Epithelial cell of esophagus (primary cell): ENCODE results near the gene FAM120A.

Experiments
- DNase-seq: peaks from one replicate; pipeline ENCODE4 v3.0.0; 2010; ENCODE audit warnings: low read depth
- H3K4me3 ChIP-seq: 2 replicates; pipeline ENCODE4 v1.5.1; 2011; ENCODE audit warnings: mild to moderate bottlenecking, low read length, control low read depth
- TF ChIP-seq, protein P1 (sequence below): IDR thresholded peaks from 2 replicates; pipeline ENCODE4 v1.5.1; 2011; ENCODE audit warnings: low read depth, mild to moderate bottlenecking, low read length, control low read depth, inconsistent platforms; ENCODE audit not compliant: insufficient read depth; ENCODE audit errors: missing control alignments

Gene FAM120A

DNA sequence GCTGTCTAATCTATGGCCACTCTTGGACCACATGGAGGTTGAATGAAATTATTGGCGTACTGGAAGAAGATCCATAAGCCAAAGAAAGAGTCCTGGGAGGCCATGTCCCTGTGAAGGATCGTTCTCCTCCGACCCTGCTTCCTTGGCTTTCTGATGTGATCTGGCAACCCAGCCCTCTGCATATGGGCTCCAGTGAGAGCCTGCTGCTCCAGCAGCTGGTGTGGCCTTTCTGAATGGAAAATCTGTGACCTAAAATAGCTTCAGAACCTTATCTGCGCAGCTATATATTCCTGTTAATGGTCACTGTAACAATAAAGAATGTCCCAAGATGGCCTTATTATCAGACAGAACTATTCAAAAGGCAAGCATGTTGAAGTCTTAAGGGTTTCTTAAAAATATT is 84.7 kb downstream of the FAM120A start:
- no peak for DNase-seq
- TF ChIP-seq, protein P1, sequence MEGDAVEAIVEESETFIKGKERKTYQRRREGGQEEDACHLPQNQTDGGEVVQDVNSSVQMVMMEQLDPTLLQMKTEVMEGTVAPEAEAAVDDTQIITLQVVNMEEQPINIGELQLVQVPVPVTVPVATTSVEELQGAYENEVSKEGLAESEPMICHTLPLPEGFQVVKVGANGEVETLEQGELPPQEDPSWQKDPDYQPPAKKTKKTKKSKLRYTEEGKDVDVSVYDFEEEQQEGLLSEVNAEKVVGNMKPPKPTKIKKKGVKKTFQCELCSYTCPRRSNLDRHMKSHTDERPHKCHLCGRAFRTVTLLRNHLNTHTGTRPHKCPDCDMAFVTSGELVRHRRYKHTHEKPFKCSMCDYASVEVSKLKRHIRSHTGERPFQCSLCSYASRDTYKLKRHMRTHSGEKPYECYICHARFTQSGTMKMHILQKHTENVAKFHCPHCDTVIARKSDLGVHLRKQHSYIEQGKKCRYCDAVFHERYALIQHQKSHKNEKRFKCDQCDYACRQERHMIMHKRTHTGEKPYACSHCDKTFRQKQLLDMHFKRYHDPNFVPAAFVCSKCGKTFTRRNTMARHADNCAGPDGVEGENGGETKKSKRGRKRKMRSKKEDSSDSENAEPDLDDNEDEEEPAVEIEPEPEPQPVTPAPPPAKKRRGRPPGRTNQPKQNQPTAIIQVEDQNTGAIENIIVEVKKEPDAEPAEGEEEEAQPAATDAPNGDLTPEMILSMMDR = no peak
- H3K4me3 ChIP-seq = no peak overlapping the region

DNA sequence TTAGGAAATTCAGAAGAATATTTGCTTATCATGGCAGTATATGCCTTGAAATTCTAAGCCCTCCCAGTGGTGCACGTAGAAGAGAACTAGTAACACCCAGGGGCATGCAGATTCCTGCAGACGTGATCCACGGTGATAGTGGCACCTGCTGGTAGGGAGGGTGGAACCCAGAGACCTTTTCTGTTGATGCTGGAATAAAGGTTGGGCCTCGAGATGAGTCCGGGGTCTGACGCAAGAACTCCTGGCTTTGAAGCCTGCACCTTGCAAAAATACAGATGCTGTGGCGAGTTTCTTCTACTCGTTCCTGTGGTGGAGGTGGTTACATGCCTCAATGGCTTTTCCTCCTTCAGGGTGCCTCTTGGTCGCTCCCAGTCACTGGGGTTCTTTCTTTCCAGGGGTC is 85.4 kb downstream of the FAM120A start:
- no peak for DNase-seq
- H3K4me3 ChIP-seq = no peak overlapping the region
- TF ChIP-seq, protein P1 = no peak

DNA sequence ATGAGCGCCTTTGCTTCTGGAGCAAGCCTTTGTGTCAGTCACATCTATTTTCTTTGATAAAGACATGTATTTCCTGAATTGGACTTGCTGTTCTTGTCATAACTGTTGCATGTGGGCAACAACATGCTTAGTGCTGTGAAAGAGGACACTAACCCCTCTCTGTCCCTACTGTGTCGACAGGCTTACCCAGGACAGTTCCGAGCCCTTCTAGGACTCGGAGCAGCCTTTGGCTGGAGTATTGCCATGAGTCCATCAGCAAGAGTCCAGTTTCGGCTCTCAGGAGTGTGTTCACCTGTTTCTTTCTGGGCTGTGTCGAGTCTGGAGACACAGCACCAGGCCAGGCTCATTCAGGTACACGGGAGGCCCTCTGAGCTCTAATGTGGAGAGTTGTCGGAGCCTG is 88.8 kb downstream of the FAM120A start:
- no peak overlapping the region for H3K4me3 ChIP-seq
- DNase-seq = no peak
- TF ChIP-seq, protein P1 = no peak

DNA sequence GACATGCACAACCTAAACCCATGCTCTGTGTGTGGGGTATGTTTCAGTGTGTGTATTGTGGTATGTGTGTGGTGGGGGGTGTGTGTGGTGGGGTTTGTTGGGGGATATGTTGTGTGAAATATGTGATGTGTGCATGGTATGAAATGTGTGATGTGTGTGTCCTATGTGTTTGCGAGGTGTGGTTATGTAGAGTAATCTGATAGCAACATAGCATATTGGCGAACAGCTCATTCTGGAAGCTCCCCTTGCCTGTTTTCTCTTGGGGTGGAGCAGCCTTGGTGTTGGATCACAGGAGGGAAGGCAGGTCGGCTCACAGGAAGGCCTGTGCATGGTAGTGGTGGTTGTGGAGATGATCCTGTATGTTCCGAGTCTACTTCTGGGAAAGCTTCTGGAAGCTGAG is 89.5 kb downstream of the FAM120A start:
- TF ChIP-seq, protein P1 = no peak
- no peak overlapping the region for H3K4me3 ChIP-seq
- DNase-seq = no peak

DNA sequence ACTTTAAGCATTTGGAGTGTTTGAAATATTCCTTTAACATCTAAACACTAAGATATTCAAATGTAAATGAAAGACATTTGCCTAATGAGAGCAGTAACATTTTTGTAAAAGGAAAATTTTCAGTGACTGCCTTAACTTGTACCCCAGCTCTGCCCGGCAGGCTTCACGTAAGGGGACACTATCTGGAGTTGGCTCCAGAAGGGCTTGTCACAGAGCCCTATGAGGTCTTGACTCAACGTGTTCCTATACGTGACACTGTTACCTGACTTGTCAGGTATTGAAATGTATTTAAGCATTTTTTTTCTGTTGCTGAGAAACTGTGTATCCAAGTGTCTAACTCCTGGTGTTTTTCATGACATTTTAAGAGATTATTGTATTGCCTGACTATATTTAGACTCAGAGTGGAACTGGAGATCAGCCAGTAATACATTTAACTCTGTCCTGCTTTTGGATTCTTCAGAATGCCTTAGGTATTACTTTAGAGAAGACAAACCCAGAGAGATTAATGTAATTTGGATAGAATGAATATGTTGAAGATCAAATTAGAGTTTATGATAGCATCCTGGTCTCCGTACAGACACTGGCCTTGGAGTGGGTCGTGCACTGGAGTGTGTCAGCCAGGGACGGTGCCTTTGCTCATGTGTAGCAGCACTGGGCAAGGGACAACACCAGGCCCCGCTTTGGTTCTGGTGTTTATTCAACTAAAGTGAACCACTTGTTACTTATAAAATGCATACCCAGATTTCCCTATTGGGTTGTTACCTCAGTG is 90.3 kb downstream of the FAM120A start:
- H3K4me3 ChIP-seq = no peak overlapping the region
- no peak for DNase-seq
- TF ChIP-seq, protein P1 = no peak

DNA sequence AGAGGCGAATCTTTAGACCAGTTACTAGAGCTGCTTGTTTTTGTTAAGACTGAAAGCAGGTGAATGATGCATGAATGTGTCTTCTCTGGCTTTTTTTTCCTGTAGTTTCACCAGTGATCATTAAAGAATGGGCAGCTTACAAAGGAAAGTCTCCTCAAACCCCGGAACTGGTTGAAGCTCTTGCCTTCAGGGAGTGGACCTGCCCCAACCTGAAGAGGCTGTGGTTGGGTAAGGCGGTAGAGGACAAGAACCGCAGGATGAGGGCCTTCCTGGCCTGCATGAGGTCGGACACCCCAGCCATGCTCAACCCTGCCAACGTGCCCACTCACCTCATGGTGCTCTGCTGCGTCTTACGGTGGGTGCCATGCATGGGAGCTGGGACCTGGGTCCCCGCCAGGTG is 91.6 kb downstream of the FAM120A start:
- TF ChIP-seq, protein P1 = no peak
- H3K4me3 ChIP-seq = no peak overlapping the region
- peak; percentile 64 for DNase-seq

DNA sequence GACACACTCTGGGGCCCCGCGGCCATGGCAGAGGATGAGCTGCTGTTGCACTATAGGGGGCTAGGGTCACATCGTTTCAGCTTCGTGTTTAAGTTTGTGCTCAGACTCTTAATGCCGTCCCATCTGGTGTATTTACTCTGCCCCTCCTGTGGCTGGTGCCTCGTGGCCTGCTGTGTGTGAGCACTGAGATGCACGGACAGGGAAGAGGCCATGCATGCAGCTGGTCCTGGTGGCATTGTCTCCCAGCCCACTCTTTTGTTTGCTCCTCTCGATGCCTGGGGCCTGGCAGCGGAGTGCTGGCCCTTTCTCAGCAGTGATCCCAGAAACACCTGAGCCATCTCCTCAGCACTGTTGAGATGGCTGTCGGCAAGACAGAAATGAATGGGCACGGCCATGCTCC is 94.9 kb downstream of the FAM120A start:
- no peak for DNase-seq
- TF ChIP-seq, protein P1 = no peak
- H3K4me3 ChIP-seq = no peak overlapping the region
